ENCODE data around the gene PSRC1. TPM values are rescaled to one million over a fixed set of nuclear protein-coding genes. Genes with fewer than 3 reads are reported as not detected.

Gene PSRC1
- polyA plus RNA-seq, 1 of the 3 experiments (the other 2 are of a cell fraction): 19.4 TPM

DNA sequence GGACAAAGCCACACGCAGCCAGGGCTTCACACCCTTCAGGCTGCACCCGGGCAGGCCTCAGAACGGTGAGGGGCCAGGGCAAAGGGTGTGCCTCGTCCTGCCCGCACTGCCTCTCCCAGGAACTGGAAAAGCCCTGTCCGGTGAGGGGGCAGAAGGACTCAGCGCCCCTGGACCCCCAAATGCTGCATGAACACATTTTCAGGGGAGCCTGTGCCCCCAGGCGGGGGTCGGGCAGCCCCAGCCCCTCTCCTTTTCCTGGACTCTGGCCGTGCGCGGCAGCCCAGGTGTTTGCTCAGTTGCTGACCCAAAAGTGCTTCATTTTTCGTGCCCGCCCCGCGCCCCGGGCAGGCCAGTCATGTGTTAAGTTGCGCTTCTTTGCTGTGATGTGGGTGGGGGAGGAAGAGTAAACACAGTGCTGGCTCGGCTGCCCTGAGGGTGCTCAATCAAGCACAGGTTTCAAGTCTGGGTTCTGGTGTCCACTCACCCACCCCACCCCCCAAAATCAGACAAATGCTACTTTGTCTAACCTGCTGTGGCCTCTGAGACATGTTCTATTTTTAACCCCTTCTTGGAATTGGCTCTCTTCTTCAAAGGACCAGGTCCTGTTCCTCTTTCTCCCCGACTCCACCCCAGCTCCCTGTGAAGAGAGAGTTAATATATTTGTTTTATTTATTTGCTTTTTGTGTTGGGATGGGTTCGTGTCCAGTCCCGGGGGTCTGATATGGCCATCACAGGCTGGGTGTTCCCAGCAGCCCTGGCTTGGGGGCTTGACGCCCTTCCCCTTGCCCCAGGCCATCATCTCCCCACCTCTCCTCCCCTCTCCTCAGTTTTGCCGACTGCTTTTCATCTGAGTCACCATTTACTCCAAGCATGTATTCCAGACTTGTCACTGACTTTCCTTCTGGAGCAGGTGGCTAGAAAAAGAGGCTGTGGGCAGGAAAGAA, 8.1 kb downstream of the PSRC1 start (continued):
- TF ChIP-seq, protein P1, sequence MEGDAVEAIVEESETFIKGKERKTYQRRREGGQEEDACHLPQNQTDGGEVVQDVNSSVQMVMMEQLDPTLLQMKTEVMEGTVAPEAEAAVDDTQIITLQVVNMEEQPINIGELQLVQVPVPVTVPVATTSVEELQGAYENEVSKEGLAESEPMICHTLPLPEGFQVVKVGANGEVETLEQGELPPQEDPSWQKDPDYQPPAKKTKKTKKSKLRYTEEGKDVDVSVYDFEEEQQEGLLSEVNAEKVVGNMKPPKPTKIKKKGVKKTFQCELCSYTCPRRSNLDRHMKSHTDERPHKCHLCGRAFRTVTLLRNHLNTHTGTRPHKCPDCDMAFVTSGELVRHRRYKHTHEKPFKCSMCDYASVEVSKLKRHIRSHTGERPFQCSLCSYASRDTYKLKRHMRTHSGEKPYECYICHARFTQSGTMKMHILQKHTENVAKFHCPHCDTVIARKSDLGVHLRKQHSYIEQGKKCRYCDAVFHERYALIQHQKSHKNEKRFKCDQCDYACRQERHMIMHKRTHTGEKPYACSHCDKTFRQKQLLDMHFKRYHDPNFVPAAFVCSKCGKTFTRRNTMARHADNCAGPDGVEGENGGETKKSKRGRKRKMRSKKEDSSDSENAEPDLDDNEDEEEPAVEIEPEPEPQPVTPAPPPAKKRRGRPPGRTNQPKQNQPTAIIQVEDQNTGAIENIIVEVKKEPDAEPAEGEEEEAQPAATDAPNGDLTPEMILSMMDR (IDR thresholded peaks at IDR 0.05): no peak
- TF ChIP-seq FOXJ3 (CRISPR knock-in tag; IDR thresholded peaks at IDR 0.05): peak; percentile 40; the same call in 1 of the 2 replicates

DNA sequence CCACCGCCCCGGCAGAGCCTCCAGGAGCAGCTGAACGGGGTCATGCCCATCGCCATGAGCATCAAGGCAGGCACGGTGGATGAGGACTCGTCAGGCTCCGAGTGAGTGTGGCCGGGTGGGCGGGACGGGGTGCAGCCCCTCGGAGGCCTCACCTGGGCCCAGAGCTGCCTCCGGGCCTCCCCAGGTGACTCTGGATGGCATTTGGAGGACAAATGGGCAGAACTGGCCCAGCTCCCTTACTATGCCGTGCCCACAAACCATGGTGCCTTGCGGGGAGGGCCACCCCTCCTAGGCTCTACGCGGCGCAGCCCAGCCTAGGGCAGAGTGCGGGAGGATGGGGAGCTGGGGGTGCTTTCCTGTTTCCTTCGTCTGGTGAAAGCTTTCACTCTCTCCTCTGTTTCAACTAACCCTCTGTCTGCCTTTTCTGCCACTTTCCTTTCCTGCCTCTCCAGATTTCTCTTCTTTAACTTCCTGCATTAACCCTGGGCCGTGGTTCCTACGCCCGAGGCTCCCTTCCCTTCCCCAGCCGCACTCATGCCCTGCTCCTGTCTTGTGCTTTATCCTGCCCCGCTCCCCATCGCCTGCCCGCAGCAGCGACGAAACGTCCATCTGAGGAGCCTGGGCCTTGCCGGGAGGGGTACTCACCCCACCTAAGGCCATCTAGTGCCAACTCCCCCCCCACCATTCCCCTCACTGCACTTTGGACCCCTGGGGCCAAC, 9.2 kb downstream of the PSRC1 start:
- Histone ChIP-seq H4K20me1 (ENCODE audit: insufficient read depth) (no peaks in the 10 kb centered on the region), H3F3A (replicated peaks; ENCODE audit: insufficient read depth) (peaks cover 15% of the 10 kb centered on the region), H3K4me3 (ENCODE audit: low read depth in 2 of 2, low read length in 1 of 2) (no peak overlapping the region), H3K79me2 (ENCODE audit: insufficient read depth) (no peaks in the 10 kb centered on the region), H3K27me3 (ENCODE audit: insufficient read depth) (no peaks in the 10 kb centered on the region), H2AFZ (ENCODE audit: low read depth) (no peak overlapping the region), H3K4me1 (ENCODE audit: control insufficient read depth in 1 of 2, insufficient read depth in 2 of 2, low read depth in 1 of 2, low read length in 1 of 2) (peaks cover 15 to 25% of the 10 kb centered on the region in 2 experiments), H3K4me2 (no peak overlapping the region), H3K27ac (ENCODE audit: low read depth in 2 of 2, low read length in 1 of 2) (no peak overlapping the region; a peak in 1 of 4 replicates), H3K9me2 (no peaks in the 10 kb centered on the region), H3K36me3 (replicated peaks in 1 of 2; ENCODE audit: control insufficient read depth in 1 of 2, insufficient read depth in 2 of 2, low read length in 1 of 2) (no peaks in the 10 kb centered on the region), H3K9me3 (no peaks in the 10 kb centered on the region), H3K9ac (no peak overlapping the region)
- 96% methylated on average over 13 of the region's 30 CpGs for WGBS (ENCODE audit: low lambda C conversion rate)
- no peak for DNase-seq
- POLR2A ChIA-PET: no interaction called here
- CTCF ChIA-PET: interaction anchor here (1.0 to 1.6 kb wide), 2 partner anchors 10 to 125 kb away, joined by 5 read pairs; no protein-coding TSS in a partner anchor
- TF ChIP-seq CHD2 (IDR thresholded peaks at IDR 0.05; ENCODE audit: low read length, partially characterized antibody) (no peak), GATA2 (CRISPR knock-in tag; IDR thresholded peaks at IDR 0.05) (no peak), NFIC (IDR thresholded peaks at IDR 0.05; ENCODE audit: borderline replicate concordance) (no peak), YY1 (IDR thresholded peaks at IDR 0.05; ENCODE audit: low read depth) (no peak), NRF1 (IDR thresholded peaks at IDR 0.05; ENCODE audit: low read depth, low read length) (no peak), TCF12 (IDR thresholded peaks at IDR 0.05) (no peak), SMC3 (IDR thresholded peaks at IDR 0.05; ENCODE audit: low read depth, low read length) (no peak), FOSL2 (IDR thresholded peaks at IDR 0.05; ENCODE audit: borderline replicate concordance, low read depth) (no peak)
- TF ChIP-seq, protein P2, sequence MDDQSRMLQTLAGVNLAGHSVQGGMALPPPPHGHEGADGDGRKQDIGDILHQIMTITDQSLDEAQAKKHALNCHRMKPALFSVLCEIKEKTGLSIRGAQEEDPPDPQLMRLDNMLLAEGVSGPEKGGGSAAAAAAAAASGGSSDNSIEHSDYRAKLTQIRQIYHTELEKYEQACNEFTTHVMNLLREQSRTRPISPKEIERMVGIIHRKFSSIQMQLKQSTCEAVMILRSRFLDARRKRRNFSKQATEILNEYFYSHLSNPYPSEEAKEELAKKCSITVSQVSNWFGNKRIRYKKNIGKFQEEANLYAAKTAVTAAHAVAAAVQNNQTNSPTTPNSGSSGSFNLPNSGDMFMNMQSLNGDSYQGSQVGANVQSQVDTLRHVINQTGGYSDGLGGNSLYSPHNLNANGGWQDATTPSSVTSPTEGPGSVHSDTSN (IDR thresholded peaks at IDR 0.05): no peak
- TF ChIP-seq, protein P1 (IDR thresholded peaks at IDR 0.05): no peak
- TF ChIP-seq, protein P3, sequence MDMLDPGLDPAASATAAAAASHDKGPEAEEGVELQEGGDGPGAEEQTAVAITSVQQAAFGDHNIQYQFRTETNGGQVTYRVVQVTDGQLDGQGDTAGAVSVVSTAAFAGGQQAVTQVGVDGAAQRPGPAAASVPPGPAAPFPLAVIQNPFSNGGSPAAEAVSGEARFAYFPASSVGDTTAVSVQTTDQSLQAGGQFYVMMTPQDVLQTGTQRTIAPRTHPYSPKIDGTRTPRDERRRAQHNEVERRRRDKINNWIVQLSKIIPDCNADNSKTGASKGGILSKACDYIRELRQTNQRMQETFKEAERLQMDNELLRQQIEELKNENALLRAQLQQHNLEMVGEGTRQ (IDR thresholded peaks at IDR 0.05; ENCODE audit: borderline replicate concordance, low read depth, low read length): no peak

Data from SK-N-SH (cell line).